ENCODE data around the gene STT3B. TPM values are rescaled to one million over a fixed set of nuclear protein-coding genes. Genes with fewer than 3 reads are reported as not detected.

The STT3B gene
- total and polyA plus RNA-seq, 10 donors = 28.4 to 128 (median 86.6) TPM

- H3K36me3 ChIP-seq = no peaks in the 10 kb centered on the region
- WGBS, 5 donors = 71 to 92% (median 76%) methylated on average over 1 of the region's 1 CpG
- H3K4me3 ChIP-seq = no peak overlapping the region
- TF ChIP-seq POLR2AphosphoS5 (IDR thresholded peaks at IDR 0.05) (no peak), CTCF (IDR thresholded peaks at IDR 0.05 in 8 of 11, conservative IDR thresholded peaks at IDR 0.05 in 3 of 11) (peak in 7 of 11 experiments; percentile 6 to 54 (median 44)), POLR2A (IDR thresholded peaks at IDR 0.05) (no peak)
- DNase-seq = no peak
- H3K27ac ChIP-seq = no peak overlapping the region
- H3K9me3 ChIP-seq = no peaks in the 10 kb centered on the region
- no peaks in the 10 kb centered on the region for H3K27me3 ChIP-seq (replicated peaks in 1 of 7)
- intact Hi-C loops (cut with DNase I; ENCODE audit: low total_unique reads) = no loop called here
- peaks cover 11 to 97% (median 75%) of the 10 kb centered on the region in 6 donors for H3K4me1 ChIP-seq
Observed at GRCh38 chr3:31567036-31567435, 34.3 kb downstream of the STT3B start.

GRCh38 chr3:31568649-31569048, 35.9 kb downstream of the STT3B start:
- Histone ChIP-seq H3K4me3 (no peak overlapping the region), H3K27ac (no peak overlapping the region), H3K36me3 (no peaks in the 10 kb centered on the region), H3K4me1 (peaks cover 20 to 97% (median 77%) of the 10 kb centered on the region in 6 donors), H3K9me3 (no peaks in the 10 kb centered on the region), H3K27me3 (replicated peaks in 1 of 7) (no peaks in the 10 kb centered on the region)
- 83 to 100% (median 95%) methylated on average over 1 of the region's 1 CpG for WGBS, 5 donors
- DNase-seq = no peak
- no peak for TF ChIP-seq CTCF (IDR thresholded peaks at IDR 0.05 in 8 of 11, conservative IDR thresholded peaks at IDR 0.05 in 3 of 11)
- TF ChIP-seq POLR2A (IDR thresholded peaks at IDR 0.05) = no peak
- TF ChIP-seq POLR2AphosphoS5 (IDR thresholded peaks at IDR 0.05) = no peak
- intact Hi-C loops (cut with DNase I; ENCODE audit: low total_unique reads) = no loop called here

- TF ChIP-seq CTCF (IDR thresholded peaks at IDR 0.05 in 8 of 11, conservative IDR thresholded peaks at IDR 0.05 in 3 of 11) (no peak), POLR2A (IDR thresholded peaks at IDR 0.05) (no peak), POLR2AphosphoS5 (IDR thresholded peaks at IDR 0.05) (no peak)
- WGBS, 5 donors = 87 to 97% (median 90%) methylated on average over 1 of the region's 1 CpG
- Histone ChIP-seq H3K27me3 (replicated peaks in 1 of 7) (no peaks in the 10 kb centered on the region), H3K4me3 (no peak overlapping the region), H3K4me1 (peaks cover 27 to 97% (median 73%) of the 10 kb centered on the region in 6 donors), H3K27ac (peak overlapping the region in 1 of 8 donors; percentile 6), H3K9me3 (no peaks in the 10 kb centered on the region), H3K36me3 (peaks cover 0 to under 1% (median 0%) of the 10 kb centered on the region in 6 donors)
- intact Hi-C loops (cut with DNase I; ENCODE audit: low total_unique reads) = no loop called here
- DNase-seq = no peak
Observed at GRCh38 chr3:31571325-31571724, 38.6 kb downstream of the STT3B start.

GRCh38 chr3:31572236-31573004, 39.7 kb downstream of the STT3B start:
- intact Hi-C loops (cut with DNase I; ENCODE audit: low total_unique reads) = no loop called here
- Histone ChIP-seq H3K4me3 (no peak overlapping the region), H3K9me3 (no peaks in the 10 kb centered on the region), H3K4me1 (peaks cover 23 to 95% (median 64%) of the 10 kb centered on the region in 6 donors), H3K27me3 (replicated peaks in 1 of 7) (no peaks in the 10 kb centered on the region), H3K36me3 (peaks cover 0 to 11% (median under 1%) of the 10 kb centered on the region in 6 donors), H3K27ac (peak overlapping the region in 1 of 8 donors; percentile 3)
- 78 to 97% (median 89%) methylated on average over 4 of the region's 4 CpGs for WGBS, 5 donors
- TF ChIP-seq POLR2AphosphoS5 (IDR thresholded peaks at IDR 0.05) = no peak
- no peak for TF ChIP-seq POLR2A (IDR thresholded peaks at IDR 0.05)
- no peak for TF ChIP-seq CTCF (IDR thresholded peaks at IDR 0.05 in 8 of 11, conservative IDR thresholded peaks at IDR 0.05 in 3 of 11)
- no peak for DNase-seq

Measured in spleen (tissue), 11 donors.